ENCODE measurements around the gene TFR2. TPM values are rescaled to one million over a fixed set of nuclear protein-coding genes. Genes with fewer than 3 reads are reported as not detected.

The TFR2 gene
- total and polyA plus RNA-seq, 9 donors: 0.06 to 0.79 (median 0.18) TPM; not detected in 3

DNA sequence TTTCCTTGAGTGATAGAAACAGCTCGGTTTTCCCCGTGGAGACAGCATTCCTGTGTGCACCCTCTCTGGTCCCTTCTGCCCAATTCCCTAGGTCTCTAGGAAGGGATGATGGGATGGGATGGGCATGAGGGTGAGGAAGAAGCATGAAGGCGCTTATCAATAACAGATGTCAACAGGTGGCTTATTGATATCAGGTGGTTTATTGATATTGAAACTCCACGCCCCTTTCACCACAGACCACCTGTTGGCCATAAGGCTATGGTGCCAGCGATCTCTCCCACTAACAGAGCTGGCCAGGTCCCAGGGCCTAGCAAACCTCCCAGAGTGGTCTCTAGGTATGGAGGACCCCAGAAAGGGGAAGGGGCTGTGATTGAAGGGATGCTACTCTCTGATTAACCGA is 21.1 kb downstream of the TFR2 start:
- no peaks in the 10 kb centered on the region for H3K36me3 ChIP-seq
- no peak overlapping the region for H3K4me3 ChIP-seq
- no peak for DNase-seq
- no peak overlapping the region for H3K27ac ChIP-seq
- no peaks in the 10 kb centered on the region for H3K4me1 ChIP-seq (ENCODE audit: insufficient read depth)
- H3K27me3 ChIP-seq: no peaks in the 10 kb centered on the region
- WGBS, 3 donors: 88 to 95% (median 94%) methylated on average over 6 of the region's 6 CpGs
- no peaks in the 10 kb centered on the region for H3K9me3 ChIP-seq
- intact Hi-C loops (cut with DNase I): no loop called here
- TF ChIP-seq, protein P1, sequence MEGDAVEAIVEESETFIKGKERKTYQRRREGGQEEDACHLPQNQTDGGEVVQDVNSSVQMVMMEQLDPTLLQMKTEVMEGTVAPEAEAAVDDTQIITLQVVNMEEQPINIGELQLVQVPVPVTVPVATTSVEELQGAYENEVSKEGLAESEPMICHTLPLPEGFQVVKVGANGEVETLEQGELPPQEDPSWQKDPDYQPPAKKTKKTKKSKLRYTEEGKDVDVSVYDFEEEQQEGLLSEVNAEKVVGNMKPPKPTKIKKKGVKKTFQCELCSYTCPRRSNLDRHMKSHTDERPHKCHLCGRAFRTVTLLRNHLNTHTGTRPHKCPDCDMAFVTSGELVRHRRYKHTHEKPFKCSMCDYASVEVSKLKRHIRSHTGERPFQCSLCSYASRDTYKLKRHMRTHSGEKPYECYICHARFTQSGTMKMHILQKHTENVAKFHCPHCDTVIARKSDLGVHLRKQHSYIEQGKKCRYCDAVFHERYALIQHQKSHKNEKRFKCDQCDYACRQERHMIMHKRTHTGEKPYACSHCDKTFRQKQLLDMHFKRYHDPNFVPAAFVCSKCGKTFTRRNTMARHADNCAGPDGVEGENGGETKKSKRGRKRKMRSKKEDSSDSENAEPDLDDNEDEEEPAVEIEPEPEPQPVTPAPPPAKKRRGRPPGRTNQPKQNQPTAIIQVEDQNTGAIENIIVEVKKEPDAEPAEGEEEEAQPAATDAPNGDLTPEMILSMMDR (IDR thresholded peaks at IDR 0.05): no peak
- TF ChIP-seq EP300 (IDR thresholded peaks at IDR 0.05): no peak
- no peak for TF ChIP-seq POLR2A (IDR thresholded peaks at IDR 0.05)

DNA sequence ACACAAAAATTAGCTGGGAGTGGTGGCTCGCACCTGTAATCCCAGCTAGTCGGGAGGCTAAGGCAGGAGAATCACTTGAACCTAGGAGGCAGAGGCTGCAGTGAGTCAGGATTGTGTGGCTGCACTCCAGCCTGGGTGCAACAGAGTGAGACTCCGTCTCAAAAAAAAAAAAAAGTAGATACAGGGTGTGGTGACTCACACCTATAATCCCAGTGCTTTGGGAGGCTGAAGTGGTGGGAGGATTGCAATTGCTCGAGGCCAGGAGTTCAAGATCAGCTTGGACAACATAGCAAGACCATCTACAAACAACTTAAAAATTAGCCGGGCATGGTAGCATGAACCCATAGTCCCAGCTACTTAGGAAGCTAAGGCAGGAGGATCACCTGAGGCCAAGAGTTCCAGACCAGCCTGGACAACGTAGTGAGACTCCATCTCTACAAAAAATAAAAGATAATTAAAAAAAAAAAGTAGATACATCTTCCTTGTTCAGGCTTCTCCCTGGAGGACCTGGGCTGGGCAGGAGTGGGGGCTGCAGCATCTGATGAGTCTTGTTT is 27.0 kb downstream of the TFR2 start:
- no peak for TF ChIP-seq POLR2A (IDR thresholded peaks at IDR 0.05)
- TF ChIP-seq, protein P1 (IDR thresholded peaks at IDR 0.05): no peak
- TF ChIP-seq EP300 (IDR thresholded peaks at IDR 0.05): no peak
- H3K27me3 ChIP-seq: no peaks in the 10 kb centered on the region
- WGBS, 3 donors: 77 to 92% (median 86%) methylated on average over 6 of the region's 6 CpGs
- peaks cover 6% of the 10 kb centered on the region for H3K4me1 ChIP-seq (ENCODE audit: insufficient read depth)
- no peak overlapping the region for H3K4me3 ChIP-seq
- H3K36me3 ChIP-seq: no peaks in the 10 kb centered on the region
- DNase-seq: no peak
- H3K9me3 ChIP-seq: no peaks in the 10 kb centered on the region
- no peak overlapping the region for H3K27ac ChIP-seq
- intact Hi-C loops (cut with DNase I): no loop called here

DNA sequence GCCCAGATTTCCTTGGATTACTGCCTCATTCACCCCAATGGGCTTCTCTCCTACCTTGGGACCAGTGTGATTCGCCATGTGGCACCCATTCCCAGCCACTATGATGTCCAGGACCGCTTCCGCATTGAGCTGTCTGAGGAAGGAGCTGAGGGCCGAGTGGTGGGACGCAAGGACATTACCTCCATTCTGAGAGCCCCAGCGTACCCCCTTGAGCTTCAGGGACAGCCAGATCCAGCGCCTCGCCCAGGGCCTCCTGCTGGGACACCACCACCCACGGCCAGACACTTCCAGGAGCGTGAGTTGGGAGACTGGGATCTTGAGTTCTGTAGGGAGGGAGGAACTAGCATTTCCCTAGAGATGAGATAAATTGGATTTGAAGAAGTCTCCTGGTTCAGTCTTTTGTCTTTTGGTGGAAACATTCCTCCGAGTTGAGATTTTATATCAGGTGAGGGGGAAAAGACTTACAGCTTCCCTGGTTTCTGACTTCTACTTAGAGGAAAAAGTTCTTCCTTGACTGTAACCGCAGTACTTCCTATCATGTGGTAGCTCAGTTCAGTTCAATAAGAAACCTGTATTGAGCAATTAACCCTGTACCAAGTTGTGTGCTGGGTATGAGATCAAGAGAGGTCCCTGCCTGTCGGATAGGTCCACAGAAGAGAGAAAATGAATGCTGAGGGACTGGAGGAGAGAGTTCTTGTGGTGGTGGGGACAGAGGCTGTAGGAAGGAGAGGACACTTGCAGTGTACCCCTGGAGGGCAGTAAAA is 27.8 kb downstream of the TFR2 start:
- Histone ChIP-seq H3K36me3 (no peaks in the 10 kb centered on the region), H3K4me3 (no peak overlapping the region), H3K4me1 (ENCODE audit: insufficient read depth) (peaks cover 6% of the 10 kb centered on the region), H3K27me3 (no peaks in the 10 kb centered on the region), H3K27ac (peak overlapping the region; percentile 18 to 87), H3K9me3 (no peaks in the 10 kb centered on the region)
- DNase-seq: peak in 1 of 5 donors; percentile 49
- intact Hi-C loops (cut with DNase I): loop anchor here in 1 of 4 donors (2.0 kb wide), 2 partner anchors 27 to 63 kb away; partner anchors contain the start of genes FBXO24 and LRCH4
- WGBS, 3 donors: 84 to 91% (median 90%) methylated on average over 13 of the region's 13 CpGs
- no peak for TF ChIP-seq EP300 (IDR thresholded peaks at IDR 0.05)
- TF ChIP-seq POLR2A (IDR thresholded peaks at IDR 0.05): no peak
- TF ChIP-seq, protein P1 (IDR thresholded peaks at IDR 0.05): no peak

DNA sequence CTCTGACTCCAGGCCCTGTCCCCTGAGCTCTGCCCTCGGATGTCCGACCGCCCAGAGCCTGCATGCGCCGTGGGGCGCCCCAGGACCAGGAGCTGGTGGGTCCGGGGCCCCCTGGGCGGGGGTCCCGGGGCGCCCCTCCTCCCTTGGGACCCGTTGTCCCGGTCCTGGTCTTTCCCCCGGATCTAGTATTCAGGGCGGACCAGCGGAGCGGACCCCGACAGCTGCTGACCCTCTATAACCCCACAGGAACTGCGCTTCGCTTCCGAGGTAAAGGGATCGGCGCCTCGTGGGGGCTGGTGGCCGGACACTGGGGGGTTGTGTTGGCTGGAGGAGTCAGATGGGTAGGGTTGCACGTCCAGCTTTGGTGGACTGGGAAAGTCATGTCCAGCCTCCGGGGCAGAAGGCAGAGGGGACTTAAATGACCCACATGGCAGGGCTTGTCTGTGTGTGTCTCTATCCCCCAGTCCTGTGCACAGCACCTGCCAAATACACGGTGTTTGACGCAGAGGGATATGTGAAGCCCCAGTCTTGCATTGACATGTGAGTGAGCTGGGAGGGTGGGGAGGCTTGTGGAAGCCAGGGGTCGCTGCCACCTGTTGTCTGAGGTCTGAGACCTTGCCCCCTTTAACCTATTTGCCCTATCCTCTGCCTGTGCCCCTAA is 28.5 kb downstream of the TFR2 start:
- TF ChIP-seq, protein P1 (IDR thresholded peaks at IDR 0.05): peak in 1 of 3 donors; percentile 5
- no peak for TF ChIP-seq POLR2A (IDR thresholded peaks at IDR 0.05)
- H3K4me1 ChIP-seq (ENCODE audit: insufficient read depth): peaks cover 6% of the 10 kb centered on the region
- intact Hi-C loops (cut with DNase I): loop anchor here in 1 of 4 donors (2.0 kb wide), 2 partner anchors 26 to 64 kb away; partner anchors contain the start of genes FBXO24 and LRCH4
- no peaks in the 10 kb centered on the region for H3K9me3 ChIP-seq
- H3K36me3 ChIP-seq: no peaks in the 10 kb centered on the region
- DNase-seq: no peak
- 1 to 4% (median 3%) methylated on average over 8 to 29 of the region's 29 CpGs for WGBS, 3 donors
- H3K27ac ChIP-seq: peak overlapping the region; percentile 18 to 87
- peak overlapping the region; percentile 48 for H3K4me3 ChIP-seq
- H3K27me3 ChIP-seq: no peaks in the 10 kb centered on the region
